IMR-90 (cell line): Measurements from ENCODE around the gene NKD1. TPM values are rescaled to one million over a fixed set of nuclear protein-coding genes. Genes with fewer than 3 reads are reported as not detected.

ENCODE experiments used
- ATAC-seq: fragments of 200-7000 bp; cut with Tn5 transposase; 2 replicates; pipeline ENCODE4 v1.9.1; 2020; ENCODE audit warnings: low read depth, mild to moderate bottlenecking, moderate library complexity
- BruUV-seq: library from RNA; stranded (reverse); fragments of 400-500 nt; replicated peaks from 2 replicates; lab custom pipeline; 2021; lab: Mats Ljungman, UMichigan
- CTCF ChIA-PET: fragments of 300-600 bp; formaldehyde crosslinking; extraction: SDS; loops from one replicate; lab custom pipeline; 2021; ENCODE audit warnings: antibody characterized with exemption; lab: Yijun Ruan, JAX
- POLR2A ChIA-PET: fragments of 300-600 bp; sonication (Branson Sonifier 250); formaldehyde crosslinking; loops from one replicate; lab custom pipeline; 2022; ENCODE audit warnings: antibody characterized with exemption; ENCODE audit not compliant: unreplicated experiment; lab: Charles Lee
- DNase-seq: peaks from one replicate; pipeline ENCODE4 v3.0.0; 2013
- H2AFZ ChIP-seq: replicated peaks from 2 replicates; pipeline ENCODE3; 2013; ENCODE audit warnings: low read length, mild to moderate bottlenecking; ENCODE audit not compliant: poor library complexity
- H2AK5ac ChIP-seq: 2 replicates; pipeline ENCODE4 v1.6.1; 2013; ENCODE audit warnings: low read depth, low read length, inconsistent platforms
- H2AK9ac ChIP-seq: replicated peaks from 2 replicates; pipeline ENCODE3; 2013; ENCODE audit warnings: mild to moderate bottlenecking, low read depth, low read length, moderate library complexity; ENCODE audit not compliant: poor library complexity
- H2BK120ac ChIP-seq: 2 replicates; pipeline ENCODE4 v1.6.1; 2013; ENCODE audit warnings: low read depth, low read length, inconsistent platforms
- H2BK15ac ChIP-seq: 3 replicates; pipeline ENCODE4 v1.6.1; 2013; ENCODE audit warnings: low read depth, low read length, inconsistent platforms
- H2BK20ac ChIP-seq: 2 replicates; pipeline ENCODE4 v1.6.1; 2013; ENCODE audit warnings: low read depth, mild to moderate bottlenecking, inconsistent platforms, low read length, moderate library complexity
- H2BK5ac ChIP-seq: 2 replicates; pipeline ENCODE4 v1.6.1; 2013; ENCODE audit warnings: mild to moderate bottlenecking, low read depth, low read length, inconsistent platforms; ENCODE audit not compliant: poor library complexity, severe bottlenecking
- H3K14ac ChIP-seq: replicated peaks from 2 replicates; pipeline ENCODE4 v1.6.1; 2013; ENCODE audit warnings: low read depth, low read length, inconsistent platforms
- H3K18ac ChIP-seq: 2 replicates; pipeline ENCODE4 v1.6.1; 2013; ENCODE audit warnings: low read depth, low read length, control low read depth
- H3K23ac ChIP-seq: 2 replicates; pipeline ENCODE4 v1.6.1; 2013; ENCODE audit warnings: low read depth, low read length, inconsistent platforms
- H3K27ac ChIP-seq: 2 replicates; pipeline ENCODE4 v1.5.1; 2013; ENCODE audit warnings: mild to moderate bottlenecking, control low read depth, low read length; ENCODE audit not compliant: insufficient read depth
- H3K27me3 ChIP-seq: 2 replicates; pipeline ENCODE4 v1.6.1; 2013; ENCODE audit warnings: low read length; ENCODE audit not compliant: control insufficient read depth, insufficient read depth
- H3K36me3 ChIP-seq: 2 replicates; pipeline ENCODE4 v1.6.1; 2013; ENCODE audit warnings: low read length, mixed read lengths; ENCODE audit not compliant: control insufficient read depth, insufficient read depth
- H3K4ac ChIP-seq: 2 replicates; pipeline ENCODE4 v1.6.1; 2013; ENCODE audit warnings: low read depth, low read length, inconsistent platforms
- H3K4me1 ChIP-seq: 2 replicates; pipeline ENCODE4 v1.6.1; 2013; ENCODE audit warnings: low read length, mixed read lengths; ENCODE audit not compliant: control insufficient read depth, insufficient read depth
- H3K4me2 ChIP-seq: 2 replicates; pipeline ENCODE4 v1.6.1; 2013; ENCODE audit warnings: low read depth, mild to moderate bottlenecking, control low read depth, low read length, moderate library complexity
- H3K4me3 ChIP-seq: 2 replicates; pipeline ENCODE4 v1.5.1; 2013; ENCODE audit warnings: low read depth, mild to moderate bottlenecking, control low read depth, low read length, moderate library complexity; ENCODE audit not compliant: insufficient read depth
- H3K56ac ChIP-seq: 2 replicates; pipeline ENCODE4 v1.6.1; 2013; ENCODE audit warnings: low read length, inconsistent platforms; ENCODE audit not compliant: insufficient read depth; ENCODE audit errors: extremely low read depth
- H3K79me1 ChIP-seq, 2 experiments: 2 replicates each; pipeline ENCODE4 v1.6.1; 2013; ENCODE audit warnings: low read length in 2 of 2, inconsistent platforms in 1 of 2, low read depth in 1 of 2
- H3K9ac ChIP-seq: 2 replicates; pipeline ENCODE4 v1.6.1; 2013; ENCODE audit warnings: low read depth, low read length, control low read depth
- H3K9me1 ChIP-seq: 2 replicates; pipeline ENCODE4 v1.6.1; 2013; ENCODE audit warnings: low read length, inconsistent platforms; ENCODE audit not compliant: insufficient read depth
- H3K9me3 ChIP-seq: 2 replicates; pipeline ENCODE4 v1.6.1; 2013; ENCODE audit warnings: low read length; ENCODE audit not compliant: control insufficient read depth, insufficient read depth
- H4K20me1 ChIP-seq: 2 replicates; pipeline ENCODE4 v1.6.1; 2013; ENCODE audit warnings: low read length, inconsistent platforms; ENCODE audit not compliant: insufficient read depth
- H4K5ac ChIP-seq: 2 replicates; pipeline ENCODE4 v1.6.1; 2013; ENCODE audit warnings: mild to moderate bottlenecking, low read depth, low read length, control low read depth
- H4K8ac ChIP-seq, 2 experiments: 2 replicates each; pipeline ENCODE4 v1.6.1; 2013; ENCODE audit warnings: low read depth in 2 of 2, low read length in 2 of 2, control low read depth in 1 of 2, inconsistent platforms in 1 of 2
- H4K91ac ChIP-seq: 2 replicates; pipeline ENCODE4 v1.6.1; 2013; ENCODE audit warnings: low read depth, low read length, inconsistent platforms; ENCODE audit not compliant: insufficient read depth
- CEBPB ChIP-seq: IDR thresholded peaks from 2 replicates; pipeline ENCODE4 v1.6.1; 2012; ENCODE audit warnings: low read depth, low read length, improper control_type of control experiment
- CHD1 ChIP-seq: IDR thresholded peaks from 2 replicates; pipeline ENCODE4 v1.6.1; 2012; ENCODE audit warnings: low read depth, low read length, improper control_type of control experiment
- MXI1 ChIP-seq: IDR thresholded peaks from 2 replicates; pipeline ENCODE4 v1.6.1; 2012; ENCODE audit warnings: low read depth, mild to moderate bottlenecking, low read length, moderate library complexity, borderline replicate concordance
- NFE2L2 ChIP-seq: fragments of 150-350 bp; IDR thresholded peaks from 2 replicates; pipeline ENCODE4 v1.6.1; 2016; ENCODE audit warnings: low read depth, mild to moderate bottlenecking, low read length
- POLR2A ChIP-seq: IDR thresholded peaks from 2 replicates; pipeline ENCODE4 v1.6.1; 2012; ENCODE audit warnings: mild to moderate bottlenecking, low read depth, low read length
- RAD21 ChIP-seq: IDR thresholded peaks from 2 replicates; pipeline ENCODE4 v1.6.1; 2012; ENCODE audit warnings: low read length, improper control_type of control experiment
- RCOR1 ChIP-seq: IDR thresholded peaks from 2 replicates; pipeline ENCODE4 v1.6.1; 2012; ENCODE audit warnings: mild to moderate bottlenecking, low read length, improper control_type of control experiment; ENCODE audit not compliant: insufficient replicate concordance
- RFX5 ChIP-seq: IDR thresholded peaks from 2 replicates; pipeline ENCODE4 v1.8.0; 2012; ENCODE audit warnings: low read depth, mild to moderate bottlenecking, low read length, moderate library complexity
- SMC3 ChIP-seq: fragments of 150-350 bp; IDR thresholded peaks from 2 replicates; pipeline ENCODE4 v1.6.1; 2016; ENCODE audit warnings: low read depth, mild to moderate bottlenecking, antibody characterized with exemption, low read length, moderate library complexity
- dilution Hi-C: fragments of 300-500 bp; cut with HindIII; formaldehyde crosslinking; loops from one replicate; pipeline ENCODE4 v1.14.3; 2018; ENCODE audit warnings: low sequenced_read_pairs; ENCODE audit not compliant: unreplicated experiment
- in situ Hi-C: fragments of 300-500 bp; cut with MboI; formaldehyde crosslinking; loops from 3 replicates; pipeline ENCODE4 v1.14.3; 2019; ENCODE audit warnings: low sequenced_read_pairs, inconsistent platforms, mixed read lengths
- intact Hi-C: fragments of 100-400 bp; cut with micrococcal nuclease; formaldehyde crosslinking; loops from 2 replicates; pipeline ENCODE4 v1.10.0; 2022
- polyA plus RNA-seq, 3 experiments: library from polyadenylated mRNA; depleted of rRNA; stranded (reverse); fragments of >200 nt; gene quantifications; 2 replicates each; pipeline ENCODE4 v1.2.3, GENCODE V29; 2012; ENCODE audit warnings: low replicate concordance in 1 of 3
- total RNA-seq: library from RNA; depleted of rRNA; stranded (reverse); fragments of >200 nt; gene quantifications from 2 replicates; pipeline ENCODE4 v1.2.3, GENCODE V29; 2012
- TF ChIP-seq, protein P1 (sequence below): conservative IDR thresholded peaks from 2 replicates; pipeline ENCODE4 v1.5.1; 2012; ENCODE audit warnings: mild to moderate bottlenecking, low read depth, low read length, improper control_type of control experiment
- TF ChIP-seq, protein P2 (sequence below): fragments of 150-350 bp; IDR thresholded peaks from 2 replicates; pipeline ENCODE4 v1.6.1; 2017; ENCODE audit warnings: mild to moderate bottlenecking, antibody characterized with exemption, low read length, low read depth
- TF ChIP-seq, protein P3 (sequence below): fragments of 150-350 bp; IDR thresholded peaks from 2 replicates; pipeline ENCODE4 v1.6.1; 2016; ENCODE audit warnings: low read depth, mild to moderate bottlenecking, low read length, moderate library complexity, borderline replicate concordance

The NKD1 gene
- total and polyA plus RNA-seq, 2 of the 4 experiments (the other 2 are of a cell fraction) = not detected

DNA sequence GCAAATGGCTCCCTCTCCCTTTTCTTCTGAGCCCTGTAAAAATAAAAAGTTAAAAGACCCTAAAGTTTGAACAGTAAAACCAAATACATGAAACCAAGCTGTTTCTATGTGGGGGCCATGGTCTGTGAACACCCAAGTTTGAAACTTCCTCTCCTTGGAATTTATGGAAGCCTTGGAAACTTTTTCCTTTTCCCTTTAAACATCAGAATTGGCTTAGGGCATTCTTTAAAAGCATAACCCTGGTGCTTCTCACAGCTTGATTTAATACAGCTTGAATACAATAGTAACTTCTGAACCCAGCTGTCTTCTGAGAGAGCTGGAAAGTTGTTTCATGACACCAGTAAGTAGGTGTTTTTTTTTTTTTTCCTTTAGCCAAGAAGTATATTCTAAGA is 26.5 kb downstream of the NKD1 start:
- no peak overlapping the region for H2AFZ ChIP-seq
- H2AK5ac ChIP-seq = no peak overlapping the region
- H3K27me3 ChIP-seq = peaks cover 2% of the 10 kb centered on the region; the same call in 1 of the 2 replicates
- H3K36me3 ChIP-seq = no peaks in the 10 kb centered on the region
- H3K4ac ChIP-seq = no peak overlapping the region
- ChIA-PET CTCF (interaction anchor here (0.7 kb wide), 1 partner anchor 102 kb away, joined by 3 read pairs; no protein-coding TSS in a partner anchor), POLR2A (no interaction called here)
- no peak overlapping the region for H3K23ac ChIP-seq
- no peak overlapping the region for H3K9ac ChIP-seq
- ATAC-seq (no peak), DNase-seq (no peak)
- no peaks in the 10 kb centered on the region for H4K20me1 ChIP-seq
- no peak overlapping the region for H4K8ac ChIP-seq
- no peak overlapping the region for H3K27ac ChIP-seq
- BruUV-seq = no TSS peak
- H3K9me3 ChIP-seq = no peaks in the 10 kb centered on the region
- H3K4me2 ChIP-seq = no peak overlapping the region
- intact Hi-C loops = no loop called here
- H3K56ac ChIP-seq = no peak overlapping the region
- H3K4me1 ChIP-seq = no peaks in the 10 kb centered on the region
- no peaks in the 10 kb centered on the region for H3K79me1 ChIP-seq
- no peak overlapping the region for H3K14ac ChIP-seq
- no peak overlapping the region for H4K5ac ChIP-seq
- in situ Hi-C loops = no loop called here
- TF ChIP-seq, protein P1, sequence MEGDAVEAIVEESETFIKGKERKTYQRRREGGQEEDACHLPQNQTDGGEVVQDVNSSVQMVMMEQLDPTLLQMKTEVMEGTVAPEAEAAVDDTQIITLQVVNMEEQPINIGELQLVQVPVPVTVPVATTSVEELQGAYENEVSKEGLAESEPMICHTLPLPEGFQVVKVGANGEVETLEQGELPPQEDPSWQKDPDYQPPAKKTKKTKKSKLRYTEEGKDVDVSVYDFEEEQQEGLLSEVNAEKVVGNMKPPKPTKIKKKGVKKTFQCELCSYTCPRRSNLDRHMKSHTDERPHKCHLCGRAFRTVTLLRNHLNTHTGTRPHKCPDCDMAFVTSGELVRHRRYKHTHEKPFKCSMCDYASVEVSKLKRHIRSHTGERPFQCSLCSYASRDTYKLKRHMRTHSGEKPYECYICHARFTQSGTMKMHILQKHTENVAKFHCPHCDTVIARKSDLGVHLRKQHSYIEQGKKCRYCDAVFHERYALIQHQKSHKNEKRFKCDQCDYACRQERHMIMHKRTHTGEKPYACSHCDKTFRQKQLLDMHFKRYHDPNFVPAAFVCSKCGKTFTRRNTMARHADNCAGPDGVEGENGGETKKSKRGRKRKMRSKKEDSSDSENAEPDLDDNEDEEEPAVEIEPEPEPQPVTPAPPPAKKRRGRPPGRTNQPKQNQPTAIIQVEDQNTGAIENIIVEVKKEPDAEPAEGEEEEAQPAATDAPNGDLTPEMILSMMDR = no peak
- TF ChIP-seq CEBPB (no peak), CHD1 (no peak), RFX5 (no peak), MXI1 (no peak), NFE2L2 (no peak), POLR2A (no peak), SMC3 (no peak), RAD21 (no peak), RCOR1 (no peak)
- TF ChIP-seq, protein P2, sequence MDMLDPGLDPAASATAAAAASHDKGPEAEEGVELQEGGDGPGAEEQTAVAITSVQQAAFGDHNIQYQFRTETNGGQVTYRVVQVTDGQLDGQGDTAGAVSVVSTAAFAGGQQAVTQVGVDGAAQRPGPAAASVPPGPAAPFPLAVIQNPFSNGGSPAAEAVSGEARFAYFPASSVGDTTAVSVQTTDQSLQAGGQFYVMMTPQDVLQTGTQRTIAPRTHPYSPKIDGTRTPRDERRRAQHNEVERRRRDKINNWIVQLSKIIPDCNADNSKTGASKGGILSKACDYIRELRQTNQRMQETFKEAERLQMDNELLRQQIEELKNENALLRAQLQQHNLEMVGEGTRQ = no peak
- TF ChIP-seq, protein P3, sequence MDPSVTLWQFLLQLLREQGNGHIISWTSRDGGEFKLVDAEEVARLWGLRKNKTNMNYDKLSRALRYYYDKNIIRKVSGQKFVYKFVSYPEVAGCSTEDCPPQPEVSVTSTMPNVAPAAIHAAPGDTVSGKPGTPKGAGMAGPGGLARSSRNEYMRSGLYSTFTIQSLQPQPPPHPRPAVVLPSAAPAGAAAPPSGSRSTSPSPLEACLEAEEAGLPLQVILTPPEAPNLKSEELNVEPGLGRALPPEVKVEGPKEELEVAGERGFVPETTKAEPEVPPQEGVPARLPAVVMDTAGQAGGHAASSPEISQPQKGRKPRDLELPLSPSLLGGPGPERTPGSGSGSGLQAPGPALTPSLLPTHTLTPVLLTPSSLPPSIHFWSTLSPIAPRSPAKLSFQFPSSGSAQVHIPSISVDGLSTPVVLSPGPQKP = no peak
- no peak overlapping the region for H3K18ac ChIP-seq
- H2BK15ac ChIP-seq = no peak overlapping the region
- H2BK20ac ChIP-seq = no peak overlapping the region
- no peak overlapping the region for H2BK120ac ChIP-seq
- H3K4me3 ChIP-seq = no peak overlapping the region
- dilution Hi-C loops = no loop called here
- no peak overlapping the region for H2AK9ac ChIP-seq
- no peaks in the 10 kb centered on the region for H3K9me1 ChIP-seq
- no peak overlapping the region for H4K91ac ChIP-seq
- H2BK5ac ChIP-seq = no peak overlapping the region
